Uterus (tissue), 2 donors: Measurements from ENCODE around the gene LDHAL6B.

Experiments used
- POLR2A ChIP-seq, 2 donors: fragments of 450-650 bp; IDR thresholded peaks; one replicate each; pipeline ENCODE4 v1.6.1; 2016; ENCODE audit warnings: antibody characterized with exemption in 2 of 2, mild to moderate bottlenecking in 1 of 2, moderate library complexity in 1 of 2
- TF ChIP-seq, protein P1 (sequence below), 4 experiments: fragments of 200-600 bp in 2 of 4; fragments of 450-650 bp in 2 of 4; sonication (generic) in 2 of 4; IDR thresholded peaks; one replicate each; pipeline ENCODE4 v1.5.1; 2016 to 2019; ENCODE audit warnings: antibody characterized with exemption in 4 of 4, mild to moderate bottlenecking in 2 of 4, moderate library complexity in 1 of 4

GRCh38 chr15:59244337-59244736, 37.7 kb downstream of the LDHAL6B start:
- TF ChIP-seq POLR2A (IDR thresholded peaks at IDR 0.05), result no peak
- TF ChIP-seq, protein P1, sequence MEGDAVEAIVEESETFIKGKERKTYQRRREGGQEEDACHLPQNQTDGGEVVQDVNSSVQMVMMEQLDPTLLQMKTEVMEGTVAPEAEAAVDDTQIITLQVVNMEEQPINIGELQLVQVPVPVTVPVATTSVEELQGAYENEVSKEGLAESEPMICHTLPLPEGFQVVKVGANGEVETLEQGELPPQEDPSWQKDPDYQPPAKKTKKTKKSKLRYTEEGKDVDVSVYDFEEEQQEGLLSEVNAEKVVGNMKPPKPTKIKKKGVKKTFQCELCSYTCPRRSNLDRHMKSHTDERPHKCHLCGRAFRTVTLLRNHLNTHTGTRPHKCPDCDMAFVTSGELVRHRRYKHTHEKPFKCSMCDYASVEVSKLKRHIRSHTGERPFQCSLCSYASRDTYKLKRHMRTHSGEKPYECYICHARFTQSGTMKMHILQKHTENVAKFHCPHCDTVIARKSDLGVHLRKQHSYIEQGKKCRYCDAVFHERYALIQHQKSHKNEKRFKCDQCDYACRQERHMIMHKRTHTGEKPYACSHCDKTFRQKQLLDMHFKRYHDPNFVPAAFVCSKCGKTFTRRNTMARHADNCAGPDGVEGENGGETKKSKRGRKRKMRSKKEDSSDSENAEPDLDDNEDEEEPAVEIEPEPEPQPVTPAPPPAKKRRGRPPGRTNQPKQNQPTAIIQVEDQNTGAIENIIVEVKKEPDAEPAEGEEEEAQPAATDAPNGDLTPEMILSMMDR (IDR thresholded peaks at IDR 0.05), result no peak
